Measurements from ENCODE around the gene MFAP4.

DNA sequence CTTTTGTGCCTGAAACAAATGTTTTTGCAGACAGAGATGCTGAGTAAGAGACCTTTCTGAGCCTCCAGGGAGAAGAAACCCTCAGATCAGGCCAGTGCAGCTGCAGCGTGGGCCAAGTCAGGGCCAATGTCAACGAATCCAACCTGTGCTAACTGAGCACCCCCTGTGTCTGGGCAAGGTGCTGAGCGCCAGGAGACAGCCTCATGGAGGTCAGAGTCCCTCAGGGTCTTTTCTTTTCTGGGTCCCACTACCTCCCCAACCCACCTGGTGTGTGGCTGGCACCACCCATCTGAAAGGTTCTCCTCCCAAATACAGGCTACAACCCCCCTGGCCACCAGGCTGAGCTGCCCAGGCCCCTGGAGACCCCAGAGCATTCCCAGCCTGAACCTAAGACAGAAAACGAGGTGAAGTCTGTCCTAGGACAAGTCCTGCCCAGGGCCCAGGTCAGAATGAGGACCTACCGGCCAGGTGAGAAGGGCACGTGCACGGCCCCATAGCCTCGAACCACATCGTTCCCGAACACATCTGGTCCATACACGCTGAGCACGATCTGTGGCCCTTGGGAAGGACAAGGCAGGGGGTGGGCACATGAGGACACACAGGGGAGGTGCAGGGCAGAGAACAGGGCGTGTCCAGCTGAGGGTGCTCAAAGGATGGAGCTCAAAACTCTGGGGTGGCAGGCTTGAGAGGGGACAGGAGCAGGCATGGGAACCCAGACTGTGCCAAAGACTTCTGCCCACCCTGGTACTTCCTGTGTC, 39.5 kb downstream of the MFAP4 start:
- TF ChIP-seq SOX6 (IDR thresholded peaks at IDR 0.05): no peak
- no peak for TF ChIP-seq CBX5 (IDR thresholded peaks at IDR 0.05; ENCODE audit: borderline replicate concordance, low read depth)
- no peak for TF ChIP-seq EP300 (IDR thresholded peaks at IDR 0.05; ENCODE audit: low read length)
- no peak for TF ChIP-seq ZSCAN29 (IDR thresholded peaks at IDR 0.05)
- TF ChIP-seq ZBTB8A (IDR thresholded peaks at IDR 0.05; ENCODE audit: partially characterized antibody): no peak
- TF ChIP-seq, protein P1, sequence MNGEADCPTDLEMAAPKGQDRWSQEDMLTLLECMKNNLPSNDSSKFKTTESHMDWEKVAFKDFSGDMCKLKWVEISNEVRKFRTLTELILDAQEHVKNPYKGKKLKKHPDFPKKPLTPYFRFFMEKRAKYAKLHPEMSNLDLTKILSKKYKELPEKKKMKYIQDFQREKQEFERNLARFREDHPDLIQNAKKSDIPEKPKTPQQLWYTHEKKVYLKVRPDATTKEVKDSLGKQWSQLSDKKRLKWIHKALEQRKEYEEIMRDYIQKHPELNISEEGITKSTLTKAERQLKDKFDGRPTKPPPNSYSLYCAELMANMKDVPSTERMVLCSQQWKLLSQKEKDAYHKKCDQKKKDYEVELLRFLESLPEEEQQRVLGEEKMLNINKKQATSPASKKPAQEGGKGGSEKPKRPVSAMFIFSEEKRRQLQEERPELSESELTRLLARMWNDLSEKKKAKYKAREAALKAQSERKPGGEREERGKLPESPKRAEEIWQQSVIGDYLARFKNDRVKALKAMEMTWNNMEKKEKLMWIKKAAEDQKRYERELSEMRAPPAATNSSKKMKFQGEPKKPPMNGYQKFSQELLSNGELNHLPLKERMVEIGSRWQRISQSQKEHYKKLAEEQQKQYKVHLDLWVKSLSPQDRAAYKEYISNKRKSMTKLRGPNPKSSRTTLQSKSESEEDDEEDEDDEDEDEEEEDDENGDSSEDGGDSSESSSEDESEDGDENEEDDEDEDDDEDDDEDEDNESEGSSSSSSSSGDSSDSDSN (IDR thresholded peaks at IDR 0.05; ENCODE audit: borderline replicate concordance in 1 of 2, low read depth in 2 of 2, low read length in 2 of 2): no peak
- TF ChIP-seq CTCF (IDR thresholded peaks at IDR 0.05 in 2 of 3, conservative IDR thresholded peaks at IDR 0.05 in 1 of 3; ENCODE audit: insufficient read depth in 2 of 3, low read depth in 1 of 3, low read length in 3 of 3): no peak
- TF ChIP-seq TGIF2 (CRISPR knock-in tag; IDR thresholded peaks at IDR 0.05): no peak
- no peak for TF ChIP-seq ZNF507 (tag; conservative IDR thresholded peaks at IDR 0.05)
- no peak for TF ChIP-seq SIN3B (IDR thresholded peaks at IDR 0.05; ENCODE audit: low read depth)
